HepG2 (cell line): ENCODE measurements around the gene CEBPE. TPM values are rescaled to one million over a fixed set of nuclear protein-coding genes. Genes with fewer than 3 reads are reported as not detected.
A peak's percentile ranks its signal among the peaks of the same experiment; 100 is the strongest.

Source experiments
- ARID4A ChIP-seq: sonication (generic); formaldehyde crosslinking; IDR thresholded peaks from 2 replicates; pipeline ENCODE4 v1.5.0; 2020; ENCODE audit warnings: mild to moderate bottlenecking, missing genetic modification reagents, borderline replicate concordance
- CCDC6 ChIP-seq: sonication (generic); formaldehyde crosslinking; IDR thresholded peaks from 2 replicates; pipeline ENCODE4 v1.8.1; 2022; ENCODE audit warnings: mild to moderate bottlenecking, missing genetic modification reagents, moderate library complexity
- CREBL2 ChIP-seq: sonication (generic); formaldehyde crosslinking; IDR thresholded peaks from 2 replicates; pipeline ENCODE4 v1.8.1; 2023; ENCODE audit warnings: missing genetic modification reagents, mild to moderate bottlenecking, borderline replicate concordance
- E2F2 ChIP-seq: sonication (generic); formaldehyde crosslinking; IDR thresholded peaks from 2 replicates; pipeline ENCODE4 v1.4.0; 2020; ENCODE audit warnings: missing genetic modification reagents, borderline replicate concordance
- ETV5 ChIP-seq: IDR thresholded peaks from 2 replicates; pipeline ENCODE4 v1.6.1; 2018; ENCODE audit warnings: missing biosample characterization, missing genetic modification reagents, inconsistent platforms, borderline replicate concordance
- FOXA3 ChIP-seq: IDR thresholded peaks from 2 replicates; pipeline ENCODE4 v1.6.1; 2016; ENCODE audit warnings: missing genetic modification reagents, missing compliant biosample characterization
- ISX ChIP-seq: sonication (generic); formaldehyde crosslinking; conservative IDR thresholded peaks from 2 replicates; pipeline ENCODE4 v1.5.0; 2020; ENCODE audit warnings: missing genetic modification reagents
- MTA1 ChIP-seq: sonication (generic); formaldehyde crosslinking; IDR thresholded peaks from 2 replicates; pipeline ENCODE4 v1.4.0; 2020; ENCODE audit warnings: missing genetic modification reagents, mild to moderate bottlenecking, borderline replicate concordance
- MYNN ChIP-seq: sonication (generic); formaldehyde crosslinking; IDR thresholded peaks from 2 replicates; pipeline ENCODE4 v1.4.0; 2020; ENCODE audit warnings: mild to moderate bottlenecking, low read depth, missing genetic modification reagents
- MYPOP ChIP-seq: sonication (generic); formaldehyde crosslinking; IDR thresholded peaks from 2 replicates; pipeline ENCODE4 v1.8.1; 2023; ENCODE audit warnings: mild to moderate bottlenecking, moderate library complexity, missing genetic modification reagents
- MZF1 ChIP-seq: sonication (generic); formaldehyde crosslinking; IDR thresholded peaks from 2 replicates; pipeline ENCODE4 v1.8.1; 2023; ENCODE audit warnings: mild to moderate bottlenecking, missing genetic modification reagents, borderline replicate concordance
- SPEN ChIP-seq: sonication (generic); formaldehyde crosslinking; IDR thresholded peaks from 2 replicates; pipeline ENCODE4 v1.5.1; 2020; ENCODE audit warnings: low read depth, mild to moderate bottlenecking, missing genetic modification reagents
- SSRP1 ChIP-seq: IDR thresholded peaks from 2 replicates; pipeline ENCODE4 v1.6.1; 2016; ENCODE audit warnings: control low read depth
- TCF12 ChIP-seq, 2 experiments: fragments of 450-650 bp in 1 of 2; sonication (generic) in 1 of 2; formaldehyde crosslinking in 1 of 2; IDR thresholded peaks; 2 replicates each; pipeline versions ENCODE4 v1.6.1 to v1.8.0; 2017 to 2022; ENCODE audit warnings: antibody characterized with exemption in 1 of 2, mild to moderate bottlenecking in 1 of 2, missing genetic modification reagents in 1 of 2, moderate library complexity in 1 of 2
- TOE1 ChIP-seq: sonication (generic); formaldehyde crosslinking; IDR thresholded peaks from 2 replicates; pipeline ENCODE4 v1.4.0; 2020; ENCODE audit warnings: mild to moderate bottlenecking, missing genetic modification reagents
- TRAFD1 ChIP-seq: sonication (generic); formaldehyde crosslinking; IDR thresholded peaks from 2 replicates; pipeline ENCODE4 v1.5.1; 2020; ENCODE audit warnings: missing genetic modification reagents, mild to moderate bottlenecking, borderline replicate concordance
- ZFYVE20 ChIP-seq: sonication (generic); formaldehyde crosslinking; IDR thresholded peaks from 2 replicates; pipeline ENCODE4 v1.8.0; 2023; ENCODE audit warnings: low read depth, mild to moderate bottlenecking, moderate library complexity, missing genetic modification reagents, borderline replicate concordance
- ZNF543 ChIP-seq: sonication (generic); formaldehyde crosslinking; IDR thresholded peaks from 2 replicates; pipeline ENCODE4 v1.4.0; 2020; ENCODE audit warnings: mild to moderate bottlenecking, missing genetic modification reagents
- ZNF747 ChIP-seq: sonication (generic); formaldehyde crosslinking; IDR thresholded peaks from 2 replicates; pipeline ENCODE4 v1.8.1; 2023; ENCODE audit warnings: missing genetic modification reagents, mild to moderate bottlenecking, borderline replicate concordance
- ZNF766 ChIP-seq: sonication (generic); formaldehyde crosslinking; IDR thresholded peaks from 2 replicates; pipeline ENCODE4 v1.5.0; 2020; ENCODE audit warnings: missing genetic modification reagents, borderline replicate concordance
- polyA plus RNA-seq, 8 experiments: library from polyadenylated mRNA; depleted of rRNA in 3 of 8; stranded (reverse) in 7 of 8; unstranded in 1 of 8; fragments of >200 nt; fragmentation: Illumina TruSeq in 4 of 8; extraction: Trizol in 4 of 8; gene quantifications; 2 replicates each; pipeline versions ENCODE4 v1.2.1 to v1.2.3, GENCODE V29; 2011 to 2016; ENCODE audit warnings: low read depth in 4 of 8, missing spikeins in 1 of 8, mixed read lengths in 1 of 8; ENCODE audit not compliant: insufficient read depth in 1 of 8
- total RNA-seq, 5 experiments: library from RNA; depleted of rRNA; stranded (reverse); fragments of >200 nt; fragmentation: Illumina TruSeq; extraction: Trizol; gene quantifications; 2 replicates each; pipeline ENCODE4 v1.2.3, GENCODE V29; 2016; ENCODE audit warnings: low read depth in 1 of 5

Gene CEBPE
- total and polyA plus RNA-seq, 2 of the 13 experiments (the other 11 are each of a cell fraction or from before 2014, with no cell fraction given) = 0.09 to 0.11 TPM

GRCh38 chr14:23068789-23069412 lies 50.2 kb downstream of the CEBPE start (continued):
- TF ChIP-seq ARID4A (CRISPR knock-in tag) = peak; percentile 65; the same call in 1 of the 2 replicates
- no peak for TF ChIP-seq E2F2 (CRISPR knock-in tag)
- peak; percentile 43; the same call in 1 of the 2 replicates for TF ChIP-seq FOXA3 (CRISPR knock-in tag)
- TF ChIP-seq SPEN = peak; percentile 45; the same call in 1 of the 2 replicates
- TF ChIP-seq TCF12 (IDR thresholded peaks at IDR 0.05) = no peak
- TF ChIP-seq TCF12 (CRISPR knock-in tag; IDR thresholded peaks at IDR 0.05) = no peak
- no peak; the same call in 1 of the 2 replicates for TF ChIP-seq ZNF766 (CRISPR knock-in tag)
- TF ChIP-seq MTA1 (CRISPR knock-in tag) = no peak
- peak; percentile 73; the same call in 1 of the 2 replicates for TF ChIP-seq MYNN (CRISPR knock-in tag)
- TF ChIP-seq ZNF747 = no peak
- TF ChIP-seq MYPOP = peak; percentile 49; the same call in 1 of the 2 replicates
- no peak for TF ChIP-seq TRAFD1 (CRISPR knock-in tag)
- TF ChIP-seq ZFYVE20 (CRISPR knock-in tag) = no peak
- TF ChIP-seq ISX (CRISPR knock-in tag) = 0 out of 2 replicates have a peak, but pooled peaks have one; percentile 32
- no peak for TF ChIP-seq ZNF543
- peak; percentile 53; the same call in 1 of the 2 replicates for TF ChIP-seq CCDC6
- TF ChIP-seq TOE1 (CRISPR knock-in tag) = peak; percentile 98
- peak; percentile 54; the same call in 1 of the 2 replicates for TF ChIP-seq ETV5 (CRISPR knock-in tag)
- no peak for TF ChIP-seq CREBL2 (CRISPR knock-in tag)
- TF ChIP-seq MZF1 = no peak
- TF ChIP-seq SSRP1 (CRISPR knock-in tag) = no peak
